GM18502 (cell line): ENCODE data around the gene SLC66A3.

Experiments
- ATAC-seq: cut with Tn5 transposase; IDR thresholded peaks from one replicate; pipeline ENCODE4 v1.9.1; 2021; ENCODE audit warnings: mild to moderate bottlenecking; ENCODE audit not compliant: unreplicated experiment, poor library complexity

Gene SLC66A3

GRCh38 chr2:11133936-11134320, 21.3 kb upstream of the SLC66A3 start:
- ATAC-seq: no peak

- ATAC-seq: no peak
Measured at GRCh38 chr2:11134349-11134748, 20.9 kb upstream of the SLC66A3 start.

GRCh38 chr2:11140492-11140891, 14.8 kb upstream of the SLC66A3 start:
- no peak for ATAC-seq

GRCh38 chr2:11141319-11141718, 13.9 kb upstream of the SLC66A3 start:
- ATAC-seq: no peak

- ATAC-seq: no peak
Measured at GRCh38 chr2:11142330-11142729, 12.9 kb upstream of the SLC66A3 start.

GRCh38 chr2:11142987-11143386, 12.3 kb upstream of the SLC66A3 start:
- no peak for ATAC-seq

GRCh38 chr2:11144077-11144737, 11.1 kb upstream of the SLC66A3 start:
- no peak for ATAC-seq

GRCh38 chr2:11144738-11145079, 10.6 kb upstream of the SLC66A3 start:
- no peak for ATAC-seq

- ATAC-seq: no peak
Measured at GRCh38 chr2:11145350-11145749, 9.9 kb upstream of the SLC66A3 start.

GRCh38 chr2:11146076-11146475, 9.2 kb upstream of the SLC66A3 start:
- ATAC-seq: no peak

- no peak for ATAC-seq
Measured at GRCh38 chr2:11147263-11147662, 8.0 kb upstream of the SLC66A3 start.

- no peak for ATAC-seq
Measured at GRCh38 chr2:11152591-11152990, 2.7 kb upstream of the SLC66A3 start.

- ATAC-seq: peak; percentile 25
Measured at GRCh38 chr2:11154016-11154922, 998 bp upstream of the SLC66A3 start.

- peak; percentile 75 for ATAC-seq
Measured at GRCh38 chr2:11154923-11155380, 315 bp upstream of the SLC66A3 start.

- no peak for ATAC-seq
Measured at GRCh38 chr2:11156396-11157075, 1.3 kb downstream of the SLC66A3 start.

- no peak for ATAC-seq
Measured at GRCh38 chr2:11157296-11157695, 2.0 kb downstream of the SLC66A3 start.

- no peak for ATAC-seq
Measured at GRCh38 chr2:11157731-11158130, 2.5 kb downstream of the SLC66A3 start.

GRCh38 chr2:11158916-11159573, 3.8 kb downstream of the SLC66A3 start:
- no peak for ATAC-seq

- ATAC-seq: no peak
Measured at GRCh38 chr2:11159574-11160170, 4.4 kb downstream of the SLC66A3 start.

GRCh38 chr2:11160256-11160655, 5.0 kb downstream of the SLC66A3 start:
- no peak for ATAC-seq
